ENCODE data around the gene MRGPRF.

MRGPRF gene

DNA sequence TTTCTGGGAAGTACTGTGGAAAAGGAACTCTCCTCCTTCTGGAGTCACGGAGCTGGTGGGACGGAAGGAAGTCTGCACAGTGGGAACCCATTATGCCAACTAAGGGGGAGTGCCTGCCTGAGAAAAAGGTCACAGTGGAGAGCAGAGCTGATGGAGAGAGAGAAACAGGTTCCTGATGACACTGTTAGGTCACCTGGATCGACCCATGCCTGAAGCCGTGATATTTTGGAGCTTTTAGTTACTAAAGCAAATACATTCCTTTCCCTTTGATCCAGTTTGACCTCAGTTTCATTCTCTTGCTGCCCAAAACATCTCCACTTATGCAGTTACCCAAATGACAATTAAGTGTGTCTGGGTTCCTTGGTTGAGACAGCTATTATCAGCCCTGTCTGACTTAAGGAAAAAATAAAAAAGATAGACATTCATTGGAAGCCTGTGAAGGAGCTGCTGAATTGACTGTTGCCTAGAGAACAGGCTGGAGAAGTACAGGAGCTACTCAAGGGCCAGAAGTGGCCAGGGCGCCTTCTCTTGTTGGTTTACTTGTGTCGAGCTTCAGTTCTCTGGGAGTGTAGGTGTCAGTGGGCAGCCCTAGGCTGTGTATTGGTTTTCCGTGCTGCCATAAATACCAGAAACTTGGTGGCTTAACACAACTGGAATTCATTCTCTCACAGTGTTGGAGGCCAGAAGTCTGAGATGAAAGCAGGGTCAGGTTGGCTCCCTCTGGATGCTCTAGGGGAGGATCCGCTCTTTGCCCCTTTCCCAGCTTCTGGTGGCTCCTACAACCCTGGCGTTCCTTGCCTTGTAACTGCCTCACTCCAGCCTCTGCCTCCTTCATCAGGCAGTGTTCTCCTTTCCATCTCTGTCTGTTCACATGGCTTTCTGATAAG, 45.9 kb downstream of the MRGPRF start:
- no peak overlapping the region for H3K9ac ChIP-seq (ENCODE audit: low read length)
- H3K4me3 ChIP-seq (ENCODE audit: low read length) = no peak overlapping the region
- no peak for TF ChIP-seq EZH2phosphoT487 (IDR thresholded peaks at IDR 0.05; ENCODE audit: low read length)
- TF ChIP-seq, protein P1, sequence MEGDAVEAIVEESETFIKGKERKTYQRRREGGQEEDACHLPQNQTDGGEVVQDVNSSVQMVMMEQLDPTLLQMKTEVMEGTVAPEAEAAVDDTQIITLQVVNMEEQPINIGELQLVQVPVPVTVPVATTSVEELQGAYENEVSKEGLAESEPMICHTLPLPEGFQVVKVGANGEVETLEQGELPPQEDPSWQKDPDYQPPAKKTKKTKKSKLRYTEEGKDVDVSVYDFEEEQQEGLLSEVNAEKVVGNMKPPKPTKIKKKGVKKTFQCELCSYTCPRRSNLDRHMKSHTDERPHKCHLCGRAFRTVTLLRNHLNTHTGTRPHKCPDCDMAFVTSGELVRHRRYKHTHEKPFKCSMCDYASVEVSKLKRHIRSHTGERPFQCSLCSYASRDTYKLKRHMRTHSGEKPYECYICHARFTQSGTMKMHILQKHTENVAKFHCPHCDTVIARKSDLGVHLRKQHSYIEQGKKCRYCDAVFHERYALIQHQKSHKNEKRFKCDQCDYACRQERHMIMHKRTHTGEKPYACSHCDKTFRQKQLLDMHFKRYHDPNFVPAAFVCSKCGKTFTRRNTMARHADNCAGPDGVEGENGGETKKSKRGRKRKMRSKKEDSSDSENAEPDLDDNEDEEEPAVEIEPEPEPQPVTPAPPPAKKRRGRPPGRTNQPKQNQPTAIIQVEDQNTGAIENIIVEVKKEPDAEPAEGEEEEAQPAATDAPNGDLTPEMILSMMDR (IDR thresholded peaks at IDR 0.05; ENCODE audit: low read length) = no peak
- TF ChIP-seq EZH2 (optimal IDR thresholded peaks at IDR 0.05; ENCODE audit: low read depth, low read length) = no peak
- H3K9me3 ChIP-seq (replicated peaks; ENCODE audit: insufficient read depth, low read length) = no peaks in the 10 kb centered on the region
- DNase-seq = no peak
- H3K27ac ChIP-seq (ENCODE audit: low read length) = no peak overlapping the region
- H3K9me2 ChIP-seq (replicated peaks; ENCODE audit: insufficient read depth, low read length) = no peaks in the 10 kb centered on the region
- H2AFZ ChIP-seq (ENCODE audit: low read length) = no peak overlapping the region
- no peak overlapping the region for H3K4me2 ChIP-seq (ENCODE audit: low read depth, low read length)
- H4K20me1 ChIP-seq (ENCODE audit: insufficient read depth, low read length) = no peaks in the 10 kb centered on the region
- H3K4me1 ChIP-seq (ENCODE audit: low read length) = no peaks in the 10 kb centered on the region
- peaks cover 75% of the 10 kb centered on the region for H3K27me3 ChIP-seq (replicated peaks; ENCODE audit: insufficient read depth, low read length)
- H3K79me2 ChIP-seq (ENCODE audit: low read length) = no peaks in the 10 kb centered on the region
- no peaks in the 10 kb centered on the region for H3F3A ChIP-seq (ENCODE audit: insufficient read depth, low read length)
- no peaks in the 10 kb centered on the region for H3K36me3 ChIP-seq (replicated peaks; ENCODE audit: insufficient read depth, low read length)

DNA sequence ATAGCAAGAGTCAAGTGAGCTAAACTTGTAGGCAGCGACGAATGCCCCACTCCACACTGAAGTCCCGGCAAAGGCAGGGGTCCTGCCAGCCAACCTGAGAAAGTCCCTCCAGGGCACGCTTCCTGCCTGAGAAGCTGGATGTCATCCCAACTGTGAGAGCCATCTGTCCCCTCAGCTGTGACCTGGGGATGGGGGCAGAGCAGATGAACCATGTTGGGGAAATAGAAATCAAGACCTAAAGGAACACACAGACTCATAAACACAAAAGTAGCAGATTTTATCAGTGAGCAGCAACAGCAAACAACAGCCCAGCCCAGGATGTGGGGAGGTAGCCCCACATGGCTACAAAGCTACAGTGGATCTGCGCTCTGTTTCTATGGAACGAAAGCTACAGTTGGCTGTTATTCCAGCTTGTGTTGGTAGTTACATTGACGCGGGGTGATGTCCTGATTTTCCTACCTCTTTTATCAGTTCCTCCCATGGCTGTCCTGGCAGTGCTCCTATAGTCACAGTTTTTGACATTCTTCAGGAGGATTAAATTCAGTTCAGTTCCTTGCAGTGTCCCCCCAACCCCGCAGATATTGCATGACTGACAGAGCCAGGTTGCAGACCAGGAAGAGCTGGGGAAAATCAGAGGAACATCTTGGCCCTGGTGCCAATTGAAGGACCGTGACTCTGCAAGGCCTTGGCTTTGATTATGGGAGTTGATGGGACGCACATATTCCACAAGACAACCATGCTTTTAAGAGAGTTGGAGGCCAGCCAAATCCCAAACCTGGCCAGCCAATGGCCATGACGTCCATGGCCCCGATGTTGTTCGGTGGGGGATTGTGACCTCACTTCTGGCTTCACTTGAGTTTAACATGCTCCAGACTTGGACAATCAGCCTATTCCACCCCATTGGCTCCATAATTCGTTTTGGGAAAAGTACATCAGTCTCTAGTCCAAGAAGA, 46.9 kb downstream of the MRGPRF start:
- Histone ChIP-seq H2AFZ (ENCODE audit: low read length) (no peak overlapping the region), H3K27ac (ENCODE audit: low read length) (no peak overlapping the region), H3K4me3 (ENCODE audit: low read length) (no peak overlapping the region), H3F3A (ENCODE audit: insufficient read depth, low read length) (no peaks in the 10 kb centered on the region), H3K4me1 (ENCODE audit: low read length) (no peaks in the 10 kb centered on the region), H3K9me2 (replicated peaks; ENCODE audit: insufficient read depth, low read length) (no peaks in the 10 kb centered on the region), H4K20me1 (ENCODE audit: insufficient read depth, low read length) (no peaks in the 10 kb centered on the region), H3K9me3 (replicated peaks; ENCODE audit: insufficient read depth, low read length) (no peaks in the 10 kb centered on the region), H3K4me2 (ENCODE audit: low read depth, low read length) (no peak overlapping the region), H3K27me3 (replicated peaks; ENCODE audit: insufficient read depth, low read length) (peaks cover 73% of the 10 kb centered on the region), H3K36me3 (replicated peaks; ENCODE audit: insufficient read depth, low read length) (no peaks in the 10 kb centered on the region), H3K79me2 (ENCODE audit: low read length) (no peaks in the 10 kb centered on the region), H3K9ac (ENCODE audit: low read length) (no peak overlapping the region)
- DNase-seq = no peak
- TF ChIP-seq, protein P1 (IDR thresholded peaks at IDR 0.05; ENCODE audit: low read length) = no peak
- TF ChIP-seq EZH2 (optimal IDR thresholded peaks at IDR 0.05; ENCODE audit: low read depth, low read length) (no peak), EZH2phosphoT487 (IDR thresholded peaks at IDR 0.05; ENCODE audit: low read length) (no peak)

DNA sequence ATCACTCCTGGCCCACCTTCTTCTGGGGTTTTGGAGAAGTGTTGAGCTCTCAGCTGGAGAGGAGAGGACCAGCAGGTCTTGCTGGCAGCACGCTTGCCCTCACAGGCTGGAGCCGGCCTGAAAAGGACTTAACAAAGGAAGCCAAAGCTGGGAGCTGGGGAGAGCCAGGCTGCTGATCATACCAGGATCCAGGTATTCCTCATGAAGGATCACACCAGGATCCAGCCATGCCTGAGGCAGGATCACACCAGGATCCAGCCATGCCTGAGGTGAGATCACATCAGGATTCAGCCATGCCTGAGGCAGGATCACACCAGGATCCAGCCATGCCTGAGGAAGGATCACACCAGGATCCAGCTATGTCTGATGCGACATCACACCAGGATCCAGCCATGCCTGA, 49.3 kb downstream of the MRGPRF start:
- Histone ChIP-seq H3K4me1 (ENCODE audit: low read length) (no peaks in the 10 kb centered on the region), H3K9me3 (replicated peaks; ENCODE audit: insufficient read depth, low read length) (no peaks in the 10 kb centered on the region), H3K36me3 (replicated peaks; ENCODE audit: insufficient read depth, low read length) (no peaks in the 10 kb centered on the region), H3F3A (ENCODE audit: insufficient read depth, low read length) (no peaks in the 10 kb centered on the region), H2AFZ (ENCODE audit: low read length) (no peak overlapping the region), H3K27ac (ENCODE audit: low read length) (no peak overlapping the region), H3K27me3 (replicated peaks; ENCODE audit: insufficient read depth, low read length) (peaks cover 71% of the 10 kb centered on the region), H3K9ac (ENCODE audit: low read length) (no peak overlapping the region), H4K20me1 (ENCODE audit: insufficient read depth, low read length) (no peaks in the 10 kb centered on the region), H3K9me2 (replicated peaks; ENCODE audit: insufficient read depth, low read length) (no peaks in the 10 kb centered on the region), H3K4me2 (ENCODE audit: low read depth, low read length) (no peak overlapping the region), H3K4me3 (ENCODE audit: low read length) (no peak overlapping the region), H3K79me2 (ENCODE audit: low read length) (no peaks in the 10 kb centered on the region)
- TF ChIP-seq, protein P1 (IDR thresholded peaks at IDR 0.05; ENCODE audit: low read length) = no peak
- TF ChIP-seq EZH2 (optimal IDR thresholded peaks at IDR 0.05; ENCODE audit: low read depth, low read length) (no peak), EZH2phosphoT487 (IDR thresholded peaks at IDR 0.05; ENCODE audit: low read length) (no peak)
- no peak for DNase-seq

Data from MM.1S (cell line).